Mammary epithelial cell (primary cell): Measurements from ENCODE around the gene ITGB8.

Experiments used
- CTCF ChIP-seq, 2 donors: IDR thresholded peaks in 1 of 2; conservative IDR thresholded peaks in 1 of 2; 2 replicates each; pipeline ENCODE4 v1.5.1; 2011 to 2012; ENCODE audit warnings: inconsistent platforms in 2 of 2, low read length in 2 of 2, mild to moderate bottlenecking in 2 of 2, control low read depth in 1 of 2, low read depth in 1 of 2; ENCODE audit not compliant: insufficient read depth in 1 of 2; ENCODE audit errors: extremely low read depth in 1 of 2
- EZH2 ChIP-seq: IDR thresholded peaks from 2 replicates; pipeline ENCODE4 v1.6.1; 2012; ENCODE audit warnings: low read length, inconsistent platforms, borderline replicate concordance

- TF ChIP-seq CTCF (conservative IDR thresholded peaks at IDR 0.05 in 1 of 2, IDR thresholded peaks at IDR 0.05 in 1 of 2; ENCODE audit: extremely low read depth in 1 of 2, insufficient read depth in 1 of 2, low read depth in 1 of 2, low read length in 2 of 2) (no peak), EZH2 (no peak)
These were observed 110.6 kb downstream of the ITGB8 start for GRCh38 chr7:20441346-20441745.
